ENCODE data around the gene TNNI2. TPM values are rescaled to one million over a fixed set of nuclear protein-coding genes. Genes with fewer than 3 reads are reported as not detected.

TNNI2 gene
- total RNA-seq, 4 donors from 2014 or later: 1,499 to 3,728 (median 2,254) TPM

DNA sequence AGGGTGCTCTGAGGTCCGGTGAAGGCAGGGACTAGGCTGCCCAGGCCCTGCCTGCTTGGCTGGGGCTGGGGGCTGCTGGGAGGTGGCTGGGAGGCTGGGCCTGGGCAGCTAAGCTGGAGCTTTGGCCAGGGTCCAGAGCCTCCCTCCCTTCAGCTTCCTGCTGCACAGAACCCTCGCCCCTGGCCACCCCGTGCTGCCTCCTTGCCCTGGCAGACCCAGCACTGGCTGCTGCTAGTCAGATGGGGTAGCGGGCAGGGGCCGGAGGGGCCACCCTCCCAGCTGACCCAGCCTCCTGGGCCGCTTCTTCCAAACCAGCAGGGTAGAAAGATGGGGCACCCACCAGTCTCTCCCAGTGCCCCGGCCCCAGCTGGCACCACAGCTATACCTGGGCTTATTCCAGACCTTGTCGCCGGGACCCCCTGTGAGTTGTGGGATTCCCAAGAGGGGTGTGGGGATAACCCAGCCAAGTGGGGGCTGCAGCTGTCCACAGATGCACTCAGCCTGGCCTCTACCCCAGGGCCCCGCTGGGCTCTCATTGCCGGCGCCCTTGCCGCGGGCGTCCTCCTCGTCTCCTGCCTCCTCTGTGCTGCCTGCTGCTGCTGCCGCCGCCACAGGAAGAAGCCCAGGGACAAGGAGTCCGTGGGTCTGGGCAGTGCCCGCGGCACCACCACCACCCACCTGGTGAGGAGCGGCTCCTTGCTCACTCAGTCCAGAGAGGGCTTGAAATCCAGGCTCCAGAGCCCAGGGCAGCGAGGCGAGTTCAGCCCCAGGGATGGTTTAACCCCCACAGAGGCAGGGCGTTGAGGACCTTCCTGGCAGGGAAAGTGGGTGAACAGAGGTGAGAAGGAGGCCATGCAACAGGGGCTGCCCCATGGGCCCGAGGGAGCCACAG lies 3.8 kb upstream of the TNNI2 start, which contains the start of gene SYT8:
Gene SYT8, plus strand, starts transcription at position 212 of the 892 bp plus-strand sequence. Its CDS starts 116 bp downstream, at position 328.
- no peak for ATAC-seq
- Histone ChIP-seq H3K4me3 (no peak within 1 kb of the TSS), H3K9me3 (no peaks in the 10 kb centered on the region), H3K36me3 (no peaks in the 10 kb centered on the region), H3K27ac (no peak within 1 kb of the TSS), H3K4me1 (peaks cover 0 to 25% of the 10 kb centered on the region in 2 donors), H3K27me3 (no peaks in the 10 kb centered on the region)
- intact Hi-C loops (cut with DNase I; ENCODE audit: low total_unique reads): loop anchor here (5.0 kb wide), 1 partner anchor 47 kb away; no protein-coding TSS in a partner anchor
- DNase-seq: peak in 1 of 2 donors; percentile 11
- TF ChIP-seq POLR2A (IDR thresholded peaks at IDR 0.05): no peak
- TF ChIP-seq, protein P1, sequence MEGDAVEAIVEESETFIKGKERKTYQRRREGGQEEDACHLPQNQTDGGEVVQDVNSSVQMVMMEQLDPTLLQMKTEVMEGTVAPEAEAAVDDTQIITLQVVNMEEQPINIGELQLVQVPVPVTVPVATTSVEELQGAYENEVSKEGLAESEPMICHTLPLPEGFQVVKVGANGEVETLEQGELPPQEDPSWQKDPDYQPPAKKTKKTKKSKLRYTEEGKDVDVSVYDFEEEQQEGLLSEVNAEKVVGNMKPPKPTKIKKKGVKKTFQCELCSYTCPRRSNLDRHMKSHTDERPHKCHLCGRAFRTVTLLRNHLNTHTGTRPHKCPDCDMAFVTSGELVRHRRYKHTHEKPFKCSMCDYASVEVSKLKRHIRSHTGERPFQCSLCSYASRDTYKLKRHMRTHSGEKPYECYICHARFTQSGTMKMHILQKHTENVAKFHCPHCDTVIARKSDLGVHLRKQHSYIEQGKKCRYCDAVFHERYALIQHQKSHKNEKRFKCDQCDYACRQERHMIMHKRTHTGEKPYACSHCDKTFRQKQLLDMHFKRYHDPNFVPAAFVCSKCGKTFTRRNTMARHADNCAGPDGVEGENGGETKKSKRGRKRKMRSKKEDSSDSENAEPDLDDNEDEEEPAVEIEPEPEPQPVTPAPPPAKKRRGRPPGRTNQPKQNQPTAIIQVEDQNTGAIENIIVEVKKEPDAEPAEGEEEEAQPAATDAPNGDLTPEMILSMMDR (IDR thresholded peaks at IDR 0.05 in 4 of 5, conservative IDR thresholded peaks at IDR 0.05 in 1 of 5): no peak
- in situ Hi-C loops (cut with MboI; ENCODE audit: low sequenced_read_pairs in 4 of 4): no loop called here

DNA sequence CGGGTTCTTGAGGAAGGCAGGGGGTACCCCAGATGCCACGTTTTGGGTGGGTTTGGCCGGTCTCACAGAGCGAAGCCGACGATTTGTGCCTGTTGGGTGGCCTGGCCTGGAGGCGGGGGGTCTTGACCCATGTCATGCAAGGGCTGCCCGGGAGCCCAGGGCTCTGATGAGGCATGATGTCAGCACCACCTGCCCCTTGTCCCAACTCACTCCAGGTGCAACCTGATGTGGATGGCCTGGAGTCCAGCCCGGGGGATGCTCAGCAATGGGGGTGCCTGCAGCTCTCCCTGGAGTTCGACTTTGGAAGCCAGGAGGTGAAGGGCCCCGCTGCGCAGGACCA lies 3.1 kb upstream of the TNNI2 start:
- TF ChIP-seq POLR2A (IDR thresholded peaks at IDR 0.05): no peak
- TF ChIP-seq, protein P1 (IDR thresholded peaks at IDR 0.05 in 4 of 5, conservative IDR thresholded peaks at IDR 0.05 in 1 of 5): no peak
- ATAC-seq: no peak
- H3K4me3 ChIP-seq: no peak overlapping the region
- H3K27ac ChIP-seq: no peak overlapping the region
- no peaks in the 10 kb centered on the region for H3K27me3 ChIP-seq
- no peaks in the 10 kb centered on the region for H3K9me3 ChIP-seq
- intact Hi-C loops (cut with DNase I; ENCODE audit: low total_unique reads) (loop anchor here (5.0 kb wide), 1 partner anchor 47 kb away; no protein-coding TSS in a partner anchor), in situ Hi-C loops (cut with MboI; ENCODE audit: low sequenced_read_pairs in 4 of 4) (no loop called here)
- H3K36me3 ChIP-seq: no peaks in the 10 kb centered on the region
- DNase-seq: peak in 1 of 2 donors; percentile 11
- peaks cover 0 to 28% of the 10 kb centered on the region in 2 donors for H3K4me1 ChIP-seq

DNA sequence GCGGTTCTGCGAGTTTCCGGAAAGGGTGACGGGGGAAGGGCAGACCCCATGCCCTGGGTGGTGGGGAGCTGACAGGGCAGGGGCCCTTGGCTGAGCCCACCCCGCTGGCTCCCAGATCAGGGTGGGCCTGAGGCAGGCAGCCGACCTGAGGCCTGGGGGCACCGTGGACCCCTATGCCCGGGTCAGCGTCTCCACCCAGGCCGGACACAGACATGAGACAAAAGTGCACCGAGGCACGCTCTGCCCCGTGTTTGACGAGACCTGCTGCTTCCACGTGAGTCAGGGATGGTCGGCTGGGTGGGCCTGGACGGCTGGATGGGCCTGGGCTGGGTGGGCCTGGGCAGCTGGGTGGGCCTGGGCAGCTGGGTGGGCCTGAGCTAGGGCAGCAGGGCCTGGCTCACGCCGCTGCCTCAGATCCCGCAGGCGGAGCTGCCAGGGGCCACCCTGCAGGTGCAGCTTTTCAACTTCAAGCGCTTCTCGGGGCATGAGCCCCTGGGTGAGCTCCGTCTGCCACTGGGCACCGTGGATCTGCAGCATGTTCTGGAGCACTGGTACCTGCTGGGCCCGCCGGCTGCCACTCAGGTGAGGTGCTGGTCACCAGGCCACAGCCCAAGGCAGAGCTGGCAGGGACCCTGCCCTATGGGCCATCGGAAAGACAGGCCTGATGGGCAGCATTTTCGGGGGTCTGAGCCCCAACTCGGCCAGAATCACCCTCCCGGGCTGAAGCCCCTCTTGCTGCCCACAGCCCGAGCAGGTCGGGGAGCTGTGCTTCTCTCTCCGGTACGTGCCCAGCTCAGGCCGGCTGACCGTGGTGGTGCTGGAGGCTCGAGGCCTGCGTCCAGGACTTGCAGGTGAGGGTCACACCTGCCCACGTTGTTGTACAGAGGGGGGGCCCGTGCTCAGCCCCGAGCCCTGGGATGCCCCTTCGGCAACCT lies 2.5 kb upstream of the TNNI2 start:
- intact Hi-C loops (cut with DNase I; ENCODE audit: low total_unique reads): loop anchor here (5.0 kb wide), 1 partner anchor 46 kb away; no protein-coding TSS in a partner anchor
- DNase-seq: peak in 1 of 2 donors; percentile 14
- no peak for TF ChIP-seq POLR2A (IDR thresholded peaks at IDR 0.05)
- TF ChIP-seq, protein P1 (IDR thresholded peaks at IDR 0.05 in 4 of 5, conservative IDR thresholded peaks at IDR 0.05 in 1 of 5): no peak

DNA sequence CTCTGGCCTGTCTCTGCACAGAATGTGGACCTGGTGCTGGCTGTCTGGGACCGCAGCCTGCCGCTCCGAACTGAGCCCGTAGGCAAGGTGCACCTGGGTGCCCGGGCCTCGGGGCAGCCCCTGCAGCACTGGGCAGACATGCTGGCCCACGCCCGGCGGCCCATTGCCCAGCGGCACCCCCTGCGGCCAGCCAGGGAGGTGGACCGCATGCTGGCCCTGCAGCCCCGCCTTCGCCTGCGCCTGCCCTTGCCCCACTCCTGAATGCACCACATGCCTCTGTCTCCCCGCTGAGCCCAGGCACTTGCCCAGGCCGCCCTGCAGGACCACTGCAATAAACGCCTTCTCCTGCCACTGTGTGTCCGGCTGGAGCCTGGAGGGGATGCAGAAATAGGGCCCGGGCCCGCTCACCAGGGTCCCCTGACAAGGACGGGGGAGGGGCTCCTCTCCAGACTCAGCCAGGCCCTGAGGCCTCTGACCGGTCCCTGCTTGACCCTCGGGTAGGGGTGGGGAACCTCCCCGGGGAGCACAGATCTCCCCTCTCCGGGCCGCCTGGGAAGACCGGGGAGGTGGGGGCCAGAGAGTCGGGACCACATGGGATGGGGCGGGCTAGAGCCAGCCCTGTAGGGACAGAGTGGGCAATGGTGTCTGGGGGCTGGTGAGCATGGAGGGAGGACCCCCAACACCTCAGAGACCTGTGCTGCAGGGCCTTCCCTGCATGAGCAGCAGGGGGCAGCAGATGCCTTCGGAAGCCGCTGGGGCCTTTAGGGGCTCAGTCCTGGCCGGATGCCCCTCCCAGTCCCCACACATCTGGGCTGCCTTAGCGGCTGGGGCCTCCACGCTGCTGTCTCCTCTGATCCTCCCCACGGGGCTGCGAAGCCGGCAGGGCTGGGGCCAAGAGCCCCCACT lies 1.4 kb upstream of the TNNI2 start:
- Histone ChIP-seq H3K9me3 (no peaks in the 10 kb centered on the region), H3K4me3 (no peak overlapping the region), H3K36me3 (no peaks in the 10 kb centered on the region), H3K27me3 (no peaks in the 10 kb centered on the region), H3K27ac (peak overlapping the region; percentile 88 to 95 (median 92)), H3K4me1 (peaks cover 0 to 28% of the 10 kb centered on the region in 2 donors)
- ATAC-seq (peak in 1 of 2 donors; percentile 13), DNase-seq (peak in 1 of 2 donors; percentile 65)
- intact Hi-C loops (cut with DNase I; ENCODE audit: low total_unique reads) (loop anchor here (1.0 to 5.0 kb wide), 3 partner anchors 45 to 315 kb away; partner anchors contain the start of gene TNNT3), in situ Hi-C loops (cut with MboI; ENCODE audit: low sequenced_read_pairs in 4 of 4) (no loop called here)
- TF ChIP-seq, protein P1 (IDR thresholded peaks at IDR 0.05 in 4 of 5, conservative IDR thresholded peaks at IDR 0.05 in 1 of 5): peak; percentile 84 to 92 (median 88)
- no peak for TF ChIP-seq POLR2A (IDR thresholded peaks at IDR 0.05)

More for the DNA sequence above, 2.5 kb upstream of the TNNI2 start:
- H3K9me3 ChIP-seq: no peaks in the 10 kb centered on the region
- no peak overlapping the region for H3K4me3 ChIP-seq
- H3K36me3 ChIP-seq: no peaks in the 10 kb centered on the region
- H3K4me1 ChIP-seq: peaks cover 0 to 28% of the 10 kb centered on the region in 2 donors
- H3K27ac ChIP-seq: no peak overlapping the region
- no peaks in the 10 kb centered on the region for H3K27me3 ChIP-seq
- in situ Hi-C loops (cut with MboI; ENCODE audit: low sequenced_read_pairs in 4 of 4): no loop called here
- no peak for ATAC-seq

All from gastrocnemius medialis (tissue), 4 donors.